Hippocampal formation (tissue), 2 donors: Measurements from ENCODE around the gene PYY.
A peak's percentile ranks its signal among the peaks of the same experiment; 100 is the strongest.
"Not testable (repeated sequence)": the region's sequence is repeated elsewhere in the genome, so short reads cannot be mapped to it uniquely, and the experiment has no call there.

ENCODE experiments used
- DNase-seq, 2 donors: peaks; one replicate each; lab custom pipeline; 2025; lab: John Stamatoyannopoulos, UW

PYY gene

GRCh38 chr17:43946781-43947180, 7.0 kb downstream of the PYY start:
- DNase-seq: no peak

GRCh38 chr17:43945074-43945829, 8.5 kb downstream of the PYY start:
- no peak for DNase-seq

GRCh38 chr17:43942051-43942685, 11.6 kb downstream of the PYY start, which contains the start of gene PPY:
TSS of gene PPY (minus strand) at chr17:43942476. CDS start at chr17:43941654, 822 bp downstream.
- no peak for DNase-seq

- no peak for DNase-seq
Observed at GRCh38 chr17:43940630-43941029, 13.1 kb downstream of the PYY start.

GRCh38 chr17:43939886-43940285, 13.9 kb downstream of the PYY start:
- no peak for DNase-seq

GRCh38 chr17:43939452-43939851, 14.3 kb downstream of the PYY start:
- DNase-seq: not testable (repeated sequence)

GRCh38 chr17:43938838-43939182, 14.9 kb downstream of the PYY start:
- no peak for DNase-seq

- DNase-seq: no peak
Observed at GRCh38 chr17:43936434-43936833, 17.3 kb downstream of the PYY start.

- no peak for DNase-seq
Observed at GRCh38 chr17:43935926-43936261, 17.8 kb downstream of the PYY start.

GRCh38 chr17:43935204-43935925, 18.4 kb downstream of the PYY start:
- DNase-seq: no peak

GRCh38 chr17:43932923-43933322, 20.8 kb downstream of the PYY start:
- no peak for DNase-seq

GRCh38 chr17:43932357-43932756, 21.4 kb downstream of the PYY start:
- DNase-seq: no peak

- no peak for DNase-seq
Observed at GRCh38 chr17:43931062-43931571, 22.6 kb downstream of the PYY start.

- no peak for DNase-seq
Observed at GRCh38 chr17:43928609-43929008, 25.1 kb downstream of the PYY start.

GRCh38 chr17:43927929-43928328, 25.8 kb downstream of the PYY start:
- not testable (repeated sequence) for DNase-seq

- DNase-seq: no peak
Observed at GRCh38 chr17:43927060-43927864, 26.5 kb downstream of the PYY start.

GRCh38 chr17:43924558-43924957, 29.2 kb downstream of the PYY start:
- DNase-seq: no peak

GRCh38 chr17:43920500-43921095, 33.1 kb downstream of the PYY start:
- DNase-seq: no peak

GRCh38 chr17:43918026-43918389, 35.7 kb downstream of the PYY start:
- DNase-seq: no peak

- peak in 1 of 2 donors; percentile 18 for DNase-seq
Observed at GRCh38 chr17:43917348-43918025, 36.3 kb downstream of the PYY start.

- DNase-seq: no peak
Observed at GRCh38 chr17:43917016-43917347, 36.8 kb downstream of the PYY start.
